Activated CD8-positive, alpha-beta memory T cell treated with anti-CD3 and anti-CD28 coated beads for 48 hours (primary cell): ENCODE measurements around the gene RNF220.
A peak's percentile ranks its signal among the peaks of the same experiment; 100 is the strongest.

Source experiments
- DNase-seq, 3 experiments: peaks; one replicate each; pipeline ENCODE4 v3.0.0-alpha.2; 2020; ENCODE audit warnings: low read depth in 2 of 3, low spot score in 2 of 3

The RNF220 gene

DNA sequence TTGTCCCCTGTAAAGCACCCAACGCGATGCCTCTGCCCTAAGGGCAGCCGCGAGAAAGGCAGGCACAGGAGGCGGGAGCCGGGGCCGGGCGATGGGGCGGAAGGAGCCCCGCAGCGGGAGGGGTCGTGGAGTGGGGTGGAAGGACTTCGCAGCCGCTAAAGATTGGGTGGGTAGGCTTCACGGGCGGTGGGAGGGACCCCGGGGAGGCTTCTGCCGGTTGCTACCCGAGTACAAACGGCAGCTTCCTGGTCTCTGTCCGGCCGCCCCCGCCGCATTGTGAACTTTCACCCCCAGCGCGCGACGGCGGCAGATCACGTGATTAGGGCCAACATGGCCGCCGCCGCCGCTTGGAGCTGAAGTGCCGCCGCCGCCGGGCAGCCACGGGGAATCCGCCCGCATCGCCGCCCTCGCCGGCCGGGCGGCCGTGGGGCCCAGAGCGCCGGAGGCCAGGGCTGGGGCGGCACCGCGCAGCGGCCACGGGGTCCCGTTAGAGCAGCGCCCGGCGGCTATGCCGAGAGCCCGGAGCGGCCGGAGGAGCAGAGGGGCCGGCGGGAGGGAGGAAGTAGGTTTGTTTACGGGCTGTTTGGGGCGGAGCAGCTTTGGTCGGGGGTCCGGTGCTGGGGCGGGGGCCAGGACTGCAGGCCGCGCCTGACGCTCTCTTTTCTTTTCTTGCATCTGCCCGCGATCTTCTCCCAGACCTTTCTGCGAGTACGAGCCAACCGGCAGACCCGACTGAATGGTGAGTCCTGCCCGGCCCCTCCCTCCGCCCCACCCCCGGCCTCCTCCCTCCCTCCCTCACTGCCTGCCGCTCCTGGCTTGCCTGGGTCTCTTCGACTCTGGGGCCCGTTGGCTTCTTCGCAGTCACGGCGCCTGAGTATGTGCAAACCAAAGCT, 226.8 kb downstream of the RNF220 start:
- DNase-seq, result peak; percentile 75 to 87 (median 84)

DNA sequence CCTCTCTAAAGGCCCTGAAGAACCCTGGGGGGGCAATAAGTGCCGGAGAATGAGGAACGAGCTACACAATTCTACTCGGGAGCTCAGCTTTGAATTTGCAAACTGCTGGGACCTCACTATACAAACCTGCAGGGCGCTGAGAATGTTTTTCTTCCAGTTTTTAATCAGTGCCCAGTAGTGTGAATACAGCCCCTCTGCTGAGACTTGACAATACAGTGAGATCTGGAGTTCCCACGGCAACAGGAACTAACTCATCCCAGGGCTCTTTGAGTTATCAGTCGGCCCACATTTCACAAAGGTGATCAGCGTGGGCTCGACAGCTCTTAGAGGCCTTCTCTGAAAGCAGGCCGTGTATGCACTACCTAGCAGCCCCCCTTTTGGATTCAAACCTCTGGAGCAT, 227.5 kb downstream of the RNF220 start:
- DNase-seq, result no peak

DNA sequence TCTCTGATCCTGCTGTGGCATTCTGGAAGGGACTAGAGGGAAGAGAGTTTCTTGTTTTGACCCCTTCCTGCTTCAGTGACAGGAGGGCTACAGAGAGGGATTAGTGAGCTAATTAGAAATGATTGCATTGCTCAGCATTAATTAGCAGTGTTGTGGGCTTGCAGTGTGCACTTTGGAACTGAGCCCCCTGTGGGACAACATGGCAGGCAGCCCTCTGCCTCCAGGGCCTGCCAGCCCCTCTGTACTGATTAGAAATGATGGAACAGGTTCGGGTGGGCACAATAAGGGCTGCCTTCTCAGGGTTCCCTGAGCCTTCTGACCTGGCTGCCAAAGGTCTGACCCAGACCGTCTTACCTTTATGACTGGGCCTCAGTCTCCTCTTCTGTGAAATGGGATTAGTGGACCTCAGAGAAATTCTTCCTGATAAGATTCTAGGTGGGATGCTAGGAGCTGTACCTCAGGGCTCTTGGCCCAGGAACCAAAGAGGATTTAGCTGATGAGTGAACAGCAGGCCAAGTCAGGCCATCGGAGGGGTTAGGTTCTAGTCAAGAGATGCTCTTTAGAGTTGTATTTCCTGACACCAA, 229.6 kb downstream of the RNF220 start:
- DNase-seq, result no peak

DNA sequence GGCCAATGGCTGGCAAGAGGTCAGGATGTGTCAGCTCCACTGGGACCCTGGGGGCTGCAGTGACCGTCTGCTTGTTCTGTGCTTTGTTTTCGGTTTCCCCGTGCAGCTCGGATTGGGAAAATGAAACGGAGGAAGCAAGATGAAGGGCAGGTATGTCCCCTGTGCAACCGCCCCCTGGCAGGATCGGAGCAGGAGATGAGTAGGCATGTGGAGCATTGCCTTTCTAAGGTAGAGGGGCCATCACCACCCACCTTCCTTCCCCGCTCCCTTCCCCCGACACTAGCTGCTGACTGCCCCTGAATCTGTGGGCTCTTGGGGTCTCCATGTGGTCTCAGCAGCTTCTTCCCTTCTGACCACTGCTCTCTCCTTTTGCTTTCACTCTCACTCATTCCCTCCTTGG, 230.4 kb downstream of the RNF220 start:
- DNase-seq, result no peak

DNA sequence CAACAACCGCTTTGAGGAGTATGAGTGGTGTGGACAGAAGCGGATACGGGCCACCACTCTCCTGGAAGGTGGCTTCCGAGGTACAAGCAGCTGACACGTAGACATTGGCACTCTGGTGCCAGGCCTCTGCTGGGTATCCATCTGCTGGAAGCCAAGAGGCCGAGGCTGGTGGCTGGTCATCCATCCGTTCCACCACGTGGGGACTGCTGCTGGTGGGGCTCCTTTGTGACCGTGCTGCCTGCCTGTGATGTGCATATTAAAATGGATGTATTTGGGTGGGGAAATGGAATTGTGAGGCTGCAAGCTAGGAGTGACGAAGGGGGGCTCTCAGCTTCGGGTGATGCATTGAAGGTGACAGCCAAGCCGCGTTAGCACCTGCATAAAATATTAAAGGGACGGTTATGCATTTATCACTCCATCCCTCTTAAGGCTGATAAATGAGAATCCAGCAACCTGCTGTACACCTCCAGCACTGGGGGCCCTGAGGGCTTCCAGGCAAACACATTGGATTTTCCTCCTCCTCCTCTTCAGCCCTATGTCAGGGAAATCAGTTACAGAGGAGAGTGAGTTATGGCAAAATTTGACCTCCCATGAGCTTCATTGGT, 231.1 kb downstream of the RNF220 start:
- no peak for DNase-seq

DNA sequence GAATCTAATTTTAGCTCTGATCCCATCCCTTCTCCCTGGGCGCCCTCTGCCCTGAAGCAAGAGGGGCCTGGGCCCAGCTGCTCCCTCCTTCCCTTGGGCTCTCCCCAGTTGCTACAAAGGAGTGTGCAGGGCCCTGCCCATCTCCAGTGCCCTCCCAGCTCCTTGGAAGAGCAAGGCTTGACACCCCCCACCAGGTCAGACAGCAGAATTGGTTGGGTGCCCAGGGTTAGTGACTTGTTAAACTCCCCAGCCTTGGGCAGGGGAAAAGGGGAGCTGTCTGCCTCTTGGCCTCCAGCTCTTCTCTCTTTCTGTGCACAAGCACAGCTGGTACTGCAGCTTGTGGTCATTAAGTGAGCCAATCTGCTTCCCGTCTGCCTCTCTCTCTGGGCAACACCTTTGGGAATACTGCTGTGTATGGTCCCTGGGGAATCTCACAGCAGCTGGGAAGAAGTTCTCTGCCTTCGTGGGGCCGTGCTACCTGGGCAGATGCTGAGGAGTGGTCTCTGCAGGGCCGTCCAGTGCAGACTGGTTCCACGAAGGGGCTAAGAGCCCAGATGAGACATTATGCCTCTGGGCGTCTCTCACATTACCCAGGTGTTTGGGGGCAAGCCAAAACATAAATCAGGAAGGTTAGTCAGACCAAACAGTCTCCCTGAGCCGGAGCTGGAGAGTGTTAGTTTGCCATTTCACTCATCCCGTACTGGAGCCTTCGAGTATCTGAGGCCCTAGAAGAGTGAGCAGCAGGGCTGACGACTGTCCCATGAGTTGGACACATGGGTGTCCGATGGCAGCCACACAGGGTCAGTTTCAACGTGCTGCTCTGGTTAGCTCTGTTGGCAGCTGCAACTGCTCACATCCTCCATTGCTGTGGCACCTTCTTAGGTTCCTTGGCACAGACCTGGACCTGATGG, 231.9 kb downstream of the RNF220 start:
- no peak for DNase-seq

DNA sequence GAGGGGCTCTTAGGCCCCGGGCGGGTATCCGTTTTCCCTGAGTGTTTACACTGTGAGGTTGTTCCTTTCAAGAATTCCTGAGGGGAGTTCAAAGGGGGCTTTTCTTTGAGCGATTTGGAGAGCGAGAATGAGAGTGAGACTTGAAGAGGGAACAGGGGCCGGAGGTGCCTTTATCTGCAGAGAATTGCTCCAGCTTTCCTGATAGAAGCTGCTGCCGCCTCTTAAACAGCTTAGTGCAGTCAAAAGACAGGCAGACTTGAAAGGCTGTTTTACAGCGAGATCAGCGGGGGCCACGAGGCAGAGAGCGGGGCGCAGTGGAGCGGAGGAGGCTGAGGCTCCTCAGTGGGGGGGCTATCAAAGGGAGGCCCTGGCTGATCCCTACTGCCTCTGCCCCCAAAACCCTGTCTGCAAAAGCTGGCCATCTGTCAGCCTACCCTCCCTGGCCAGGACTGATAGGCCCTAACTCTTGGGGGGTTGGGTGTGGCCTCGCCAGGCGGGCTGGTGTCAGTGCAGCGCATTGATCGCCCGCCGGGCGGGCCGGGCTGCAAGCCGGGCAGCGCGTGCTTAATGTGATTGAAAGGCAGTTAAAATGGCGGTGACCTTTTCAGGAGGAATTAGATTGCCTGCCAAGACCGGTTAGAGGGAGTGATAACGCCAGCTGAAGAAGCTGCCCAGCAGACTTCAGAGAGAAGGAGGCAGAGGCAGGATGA, 232.8 kb downstream of the RNF220 start:
- no peak for DNase-seq

DNA sequence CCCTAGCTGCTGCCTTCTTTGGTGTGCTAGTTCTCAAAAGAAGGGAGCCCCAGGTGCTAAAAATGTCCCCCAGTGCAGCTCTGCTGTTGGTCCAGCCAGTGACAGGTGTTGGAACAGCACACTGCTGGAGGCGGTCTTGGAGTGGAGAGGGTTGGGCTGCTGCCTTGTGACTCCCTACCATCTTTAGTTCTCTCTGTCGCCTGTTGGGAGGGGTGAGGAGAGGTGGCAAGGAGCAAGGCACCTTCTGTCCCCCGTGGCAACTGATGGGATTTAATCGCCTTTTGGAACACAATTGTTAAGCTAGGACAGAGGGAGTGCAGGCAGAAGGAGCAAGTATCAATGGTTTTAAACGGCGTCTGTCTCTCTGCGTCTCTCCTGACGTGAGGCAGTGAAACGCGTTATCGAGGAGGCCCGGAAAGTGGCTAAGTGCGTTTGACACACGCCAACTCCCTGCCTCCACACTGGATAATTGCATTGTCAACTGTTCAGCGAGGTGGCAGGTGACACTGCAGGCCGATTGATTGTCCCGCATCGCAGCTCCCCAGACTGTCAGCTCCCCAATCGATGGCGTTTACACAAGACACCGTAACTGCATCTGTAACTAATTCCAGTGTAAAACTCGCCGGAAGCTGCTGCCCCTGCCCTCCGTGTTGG, 235.3 kb downstream of the RNF220 start:
- no peak for DNase-seq

DNA sequence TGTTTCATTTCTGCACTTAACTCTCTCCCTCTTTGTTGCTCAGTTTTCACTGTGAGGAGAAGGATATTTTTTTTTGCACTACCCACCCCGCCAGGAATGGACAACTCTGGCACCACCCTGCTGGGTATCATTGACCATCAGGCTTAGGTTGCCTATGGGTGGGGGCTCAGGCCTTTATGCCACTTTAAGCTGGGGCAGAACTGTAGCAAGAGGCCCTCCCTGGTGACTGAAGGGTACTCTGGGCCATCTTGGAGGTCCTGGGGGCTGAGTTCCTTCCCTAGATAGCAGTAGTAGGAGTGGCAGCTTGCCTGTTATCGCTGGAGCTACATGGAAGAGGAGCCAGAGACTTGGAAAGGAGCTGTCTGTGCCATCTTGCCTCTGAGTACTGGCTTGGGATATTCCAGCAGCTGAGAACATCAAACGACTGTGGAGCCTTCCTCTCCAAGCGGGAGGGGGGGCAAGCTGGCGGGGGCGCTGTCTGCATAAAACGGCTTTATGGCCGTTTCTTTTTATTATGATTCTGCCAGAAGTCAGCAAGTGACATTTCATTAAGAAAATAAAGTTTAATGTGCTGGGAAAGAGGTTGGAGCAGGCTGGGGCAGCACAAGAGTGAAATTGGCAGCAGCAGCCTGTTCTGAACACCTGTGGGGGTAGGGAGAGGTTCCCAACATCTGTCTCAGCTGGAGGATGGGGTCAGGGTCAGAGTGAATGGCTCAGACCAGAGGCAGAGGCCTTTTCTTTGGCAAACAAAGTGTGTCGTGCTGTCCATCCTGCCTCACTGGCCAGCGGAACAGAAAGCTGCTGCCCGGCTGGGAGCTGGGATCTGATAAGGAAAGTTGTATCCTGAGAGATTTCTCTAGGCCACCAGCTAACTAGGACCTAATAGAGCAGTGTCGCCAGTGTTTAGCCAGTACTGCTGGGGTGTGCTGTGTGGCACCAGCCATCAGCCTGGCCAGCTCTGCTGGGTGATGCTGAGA, 236.4 kb downstream of the RNF220 start:
- no peak for DNase-seq

DNA sequence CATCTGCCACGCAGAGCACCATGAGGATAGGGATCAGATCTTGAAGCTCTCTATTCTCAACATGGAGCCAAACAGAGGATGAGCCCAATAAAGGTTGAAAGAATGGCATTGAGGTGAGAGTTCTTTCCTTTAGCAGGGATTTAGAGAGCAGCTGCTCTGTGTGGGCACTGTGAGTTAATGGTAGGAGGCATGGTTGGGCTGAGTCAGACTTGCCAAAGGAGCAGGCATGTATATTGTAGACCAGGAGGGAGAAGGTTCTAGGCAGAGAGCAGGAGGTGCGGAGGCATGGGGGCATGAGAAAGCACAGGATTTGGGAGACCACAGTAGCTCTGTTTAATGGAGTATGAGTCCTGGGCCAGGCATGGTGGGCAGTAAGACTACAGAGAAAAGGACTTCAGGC, 237.2 kb downstream of the RNF220 start:
- no peak for DNase-seq

DNA sequence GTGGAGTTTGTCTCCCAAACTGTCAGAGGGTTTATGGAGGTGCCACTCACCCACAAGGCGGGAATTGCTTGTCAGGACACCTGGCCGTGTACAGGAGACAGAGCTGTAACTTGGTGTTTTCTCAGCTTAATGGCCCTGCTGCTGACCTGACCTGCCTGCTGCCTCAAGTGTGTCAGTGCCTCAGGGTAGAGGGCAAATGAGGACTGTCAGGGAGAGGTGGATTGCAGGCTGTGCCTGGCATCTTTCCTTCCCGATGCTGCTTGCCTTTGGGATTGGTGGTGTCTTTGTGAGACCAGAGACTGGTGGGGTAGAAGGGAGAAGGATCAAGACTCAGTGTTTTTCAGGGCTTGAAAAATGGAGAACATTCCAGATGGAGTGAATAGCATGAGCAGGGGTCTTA, 237.9 kb downstream of the RNF220 start:
- no peak for DNase-seq

DNA sequence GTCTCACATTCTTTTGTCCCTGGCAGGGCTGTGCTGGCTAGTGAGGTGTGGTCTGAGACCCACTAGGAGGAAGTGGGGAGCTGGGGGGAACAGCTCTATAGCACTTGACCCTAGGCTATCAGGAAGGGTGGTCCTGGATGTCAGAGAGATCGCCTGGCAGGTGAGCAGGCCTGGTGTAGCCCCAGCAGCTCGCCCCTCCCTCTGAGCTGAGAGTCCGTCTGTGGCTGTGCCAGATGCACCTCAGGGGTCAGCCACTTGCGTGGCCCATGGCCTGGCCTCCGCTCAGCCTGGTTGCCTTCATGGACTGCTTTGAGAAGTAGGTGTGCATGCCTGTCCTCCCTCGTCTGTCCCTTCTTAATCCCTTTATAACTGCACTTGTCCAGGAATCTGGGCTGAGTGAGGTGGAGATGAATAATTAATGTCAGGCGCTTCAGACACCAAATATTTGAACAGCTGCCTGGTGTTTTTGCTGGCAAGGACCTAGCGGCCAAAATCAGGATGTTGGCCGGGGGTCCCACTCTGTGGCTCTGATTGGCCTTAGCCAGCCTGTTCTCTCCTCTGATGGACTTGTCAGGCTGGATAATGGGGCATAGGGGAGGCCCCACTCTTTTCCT, 238.8 kb downstream of the RNF220 start:
- no peak for DNase-seq

DNA sequence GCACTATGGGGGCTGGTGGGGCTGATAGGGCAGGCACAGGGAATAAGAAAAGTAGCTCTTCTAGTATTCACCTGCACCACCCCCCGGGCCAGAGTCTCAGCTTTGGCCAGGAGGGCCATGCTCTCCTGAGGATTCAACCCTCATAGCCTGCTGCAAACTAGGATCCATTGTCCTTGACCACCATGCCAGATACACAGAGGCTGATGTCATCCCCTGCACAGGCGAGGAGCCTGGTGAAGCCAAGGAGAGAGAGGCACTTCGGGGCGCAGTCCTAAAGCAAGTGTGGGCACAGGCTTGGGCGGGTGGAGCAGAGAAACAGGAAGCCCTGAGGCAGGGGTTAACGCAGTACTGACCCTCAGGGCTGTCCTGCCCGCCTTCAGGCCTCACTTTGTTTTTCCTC, 239.8 kb downstream of the RNF220 start:
- DNase-seq, result no peak

DNA sequence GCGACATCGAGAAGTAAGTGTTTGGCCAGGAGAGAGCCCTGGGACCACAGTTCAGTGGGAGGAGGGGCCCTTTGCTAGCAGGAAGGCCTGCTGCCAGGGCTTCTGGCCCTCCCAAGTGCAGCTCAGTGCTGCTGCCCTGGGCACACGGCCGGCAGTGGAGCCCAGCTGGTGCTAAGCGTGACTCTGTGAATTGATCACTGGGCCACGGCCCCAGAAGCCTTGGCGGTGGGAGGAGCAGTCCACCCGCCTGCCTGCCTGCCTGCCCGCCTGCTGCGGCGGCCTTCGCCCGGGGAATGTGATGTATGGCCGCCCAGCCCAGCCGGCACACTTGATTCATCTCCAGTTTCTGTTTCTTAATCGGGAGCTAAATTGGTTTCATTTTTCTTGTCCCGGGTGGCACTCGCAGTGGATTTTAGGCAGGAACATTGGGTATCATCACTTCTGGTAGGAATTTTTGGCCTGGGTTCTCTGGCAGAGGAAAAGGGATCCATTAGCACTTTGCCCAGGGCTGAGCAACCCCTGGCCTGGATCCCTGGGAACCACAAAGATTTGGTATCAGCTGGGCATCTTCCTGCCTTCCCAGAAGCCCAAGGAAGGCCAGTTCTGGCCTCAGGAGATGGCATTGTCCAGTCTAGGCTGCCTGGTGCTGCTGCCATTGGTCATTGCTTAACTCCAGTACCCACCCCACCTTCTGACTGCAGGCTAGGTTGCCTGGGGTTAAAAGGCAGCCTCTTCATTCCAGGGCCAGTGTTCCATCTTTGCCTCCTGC, 240.6 kb downstream of the RNF220 start:
- no peak for DNase-seq

DNA sequence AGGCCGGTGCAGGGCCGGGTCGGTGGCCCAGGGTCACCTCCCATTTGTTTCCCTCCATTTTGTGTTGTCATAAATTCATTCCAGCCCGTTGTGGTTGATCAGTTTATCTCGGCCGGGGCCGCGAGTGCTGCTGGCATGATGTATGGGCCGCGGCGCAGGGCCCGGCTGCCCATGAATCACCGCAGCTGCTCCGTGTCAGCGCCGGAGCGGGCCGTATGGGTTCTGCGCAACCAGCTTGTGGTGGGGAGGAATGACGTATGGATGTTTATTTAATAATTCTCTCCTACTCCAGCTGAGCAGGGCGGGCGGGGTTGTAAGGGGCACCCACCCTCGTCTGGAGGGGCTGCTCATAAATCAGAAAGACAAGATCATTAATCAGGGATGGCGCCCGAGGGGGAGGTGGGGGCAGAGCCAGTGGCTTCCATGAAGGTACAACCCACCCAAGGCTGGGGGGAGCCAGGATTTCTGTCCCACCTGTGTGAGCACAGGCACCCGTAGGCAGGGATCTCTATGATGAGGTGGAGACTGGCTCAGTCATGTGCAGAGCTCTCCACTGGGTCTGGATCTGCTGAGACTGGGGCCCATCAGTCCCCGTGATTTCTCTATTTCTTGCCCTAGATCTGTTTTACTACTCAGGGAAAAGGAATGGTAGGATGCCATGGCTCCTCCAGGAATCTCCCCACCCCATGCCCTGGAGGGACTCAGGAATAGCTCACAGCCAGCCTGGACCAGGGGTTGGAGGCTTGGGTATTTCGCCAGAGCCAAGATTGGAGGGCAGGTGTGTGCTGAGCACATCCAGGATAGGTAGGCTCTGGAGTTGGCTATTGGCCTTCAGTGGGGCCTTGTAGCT, 241.4 kb downstream of the RNF220 start:
- DNase-seq, result no peak

DNA sequence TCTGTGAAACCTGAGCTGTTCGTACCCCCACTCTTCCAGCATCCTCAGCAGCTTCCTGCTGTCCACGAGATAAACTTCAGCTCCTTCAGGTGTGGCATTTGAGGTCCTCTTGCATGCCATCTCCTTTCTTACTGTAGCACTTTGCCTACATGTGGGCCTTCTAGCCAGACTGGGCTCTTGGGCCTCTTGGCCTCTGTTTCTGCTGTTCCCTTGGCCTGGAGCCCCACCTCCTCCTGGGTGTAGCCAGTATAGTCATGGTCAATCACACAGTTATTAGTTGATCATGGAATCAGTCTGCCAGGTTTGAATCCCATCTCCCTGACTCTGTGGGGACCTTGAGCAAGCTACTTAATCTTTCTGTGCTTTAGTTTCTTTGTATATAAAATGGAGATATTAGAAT, 242.8 kb downstream of the RNF220 start:
- DNase-seq, result no peak
